Measurements from ENCODE around the gene TAF3.

TAF3 gene

GRCh38 chr10:8034466-8035005 lies 216.2 kb downstream of the TAF3 start (continued):
- TF ChIP-seq PRDM2 (tag by site-specific recombination; IDR thresholded peaks at IDR 0.05; ENCODE audit: borderline replicate concordance) (no peak), CTCF (tag by site-specific recombination; IDR thresholded peaks at IDR 0.05) (no peak)

- Histone ChIP-seq H3K4me3 (ENCODE audit: low read depth, low read length) (no peak overlapping the region), H3K4me1 (ENCODE audit: control insufficient read depth, insufficient read depth, low read length) (peaks cover under 1% of the 10 kb centered on the region; the same call in 1 of the 2 replicates), H3K27ac (ENCODE audit: extremely low read depth, low read depth, low read length) (no peak overlapping the region), H3K9me3 (ENCODE audit: control insufficient read depth, insufficient read depth, low read depth, low read length) (no peaks in the 10 kb centered on the region), H3K36me3 (ENCODE audit: control insufficient read depth in 2 of 2, insufficient read depth in 1 of 2, low read length in 2 of 2) (no peaks in the 10 kb centered on the region)
- POLR2A ChIA-PET, result no interaction called here
- TF ChIP-seq ZNF777 (tag by site-specific recombination; IDR thresholded peaks at IDR 0.05; ENCODE audit: borderline replicate concordance) (no peak), ZNF558 (tag by site-specific recombination; IDR thresholded peaks at IDR 0.05) (no peak), ZBTB21 (tag by site-specific recombination; IDR thresholded peaks at IDR 0.05) (no peak), KLF16 (tag by site-specific recombination; IDR thresholded peaks at IDR 0.05) (no peak), GFI1B (tag by site-specific recombination; IDR thresholded peaks at IDR 0.05) (no peak), ZNF362 (tag by site-specific recombination; IDR thresholded peaks at IDR 0.05) (no peak), ZNF621 (tag by site-specific recombination; IDR thresholded peaks at IDR 0.05) (no peak), ZNF404 (tag by site-specific recombination; IDR thresholded peaks at IDR 0.05) (no peak), ZNF221 (tag by site-specific recombination; IDR thresholded peaks at IDR 0.05; ENCODE audit: borderline replicate concordance) (no peak), ZNF354C (tag by site-specific recombination; IDR thresholded peaks at IDR 0.05; ENCODE audit: borderline replicate concordance, low read depth) (no peak), PRDM4 (tag by site-specific recombination; IDR thresholded peaks at IDR 0.05) (no peak), ZNF654 (tag by site-specific recombination; IDR thresholded peaks at IDR 0.05; ENCODE audit: low read depth) (no peak), BCL6B (tag by site-specific recombination; IDR thresholded peaks at IDR 0.05) (no peak), SETDB1 (IDR thresholded peaks at IDR 0.05; ENCODE audit: insufficient read length, low read length) (no peak), SP7 (tag by site-specific recombination; IDR thresholded peaks at IDR 0.05) (no peak), ZNF302 (tag by site-specific recombination; IDR thresholded peaks at IDR 0.05; ENCODE audit: low read depth) (no peak), ZNF629 (tag by site-specific recombination; IDR thresholded peaks at IDR 0.05) (no peak), HIC1 (tag by site-specific recombination; IDR thresholded peaks at IDR 0.05) (no peak), ZNF596 (tag by site-specific recombination; IDR thresholded peaks at IDR 0.05) (no peak)
- CTCF ChIA-PET, result interaction anchor here (0.5 kb wide), 1 partner anchor 53 kb away, joined by 3 read pairs; no protein-coding TSS in a partner anchor
These were observed 216.8 kb downstream of the TAF3 start for GRCh38 chr10:8035006-8035640.

Data from HEK293 (cell line).